GM20000 (cell line): ENCODE measurements around the gene ARHGAP30.
A peak's percentile ranks its signal among the peaks of the same experiment; 100 is the strongest.
"Not testable (repeated sequence)": the region's sequence is repeated elsewhere in the genome, so short reads cannot be mapped to it uniquely, and the experiment has no call there.

Experiments
- DNase-seq: peaks from one replicate; pipeline ENCODE4 v3.0.0; 2012; ENCODE audit warnings: low spot score
- CTCF ChIP-seq: IDR thresholded peaks from 2 replicates; pipeline ENCODE4 v1.5.1; 2012; ENCODE audit warnings: mild to moderate bottlenecking, control low read depth; ENCODE audit errors: extremely low read depth, missing control alignments

ARHGAP30 gene

GRCh38 chr1:161068306-161069234 lies 1.1 kb downstream of the ARHGAP30 start:
- peak; percentile 88 for DNase-seq
- TF ChIP-seq CTCF, result no peak

GRCh38 chr1:161066694-161067093 lies 3.0 kb downstream of the ARHGAP30 start:
- DNase-seq, result no peak
- no peak for TF ChIP-seq CTCF

- DNase-seq, result not testable (repeated sequence)
Measured at GRCh38 chr1:161065681-161066080, 4.0 kb downstream of the ARHGAP30 start.

GRCh38 chr1:161063936-161064335 lies 5.8 kb downstream of the ARHGAP30 start:
- DNase-seq, result not testable (repeated sequence)

GRCh38 chr1:161061419-161061818 lies 8.3 kb downstream of the ARHGAP30 start:
- no peak for TF ChIP-seq CTCF
- no peak for DNase-seq

GRCh38 chr1:161059293-161059692 lies 10.4 kb downstream of the ARHGAP30 start:
- no peak for TF ChIP-seq CTCF
- no peak for DNase-seq

- no peak for DNase-seq
- TF ChIP-seq CTCF, result no peak
Measured at GRCh38 chr1:161054805-161055204, 14.9 kb downstream of the ARHGAP30 start.

- no peak for DNase-seq
- no peak for TF ChIP-seq CTCF
Measured at GRCh38 chr1:161054232-161054631, 15.5 kb downstream of the ARHGAP30 start.
